CD4-positive, alpha-beta T cell treated with Interleukin-6 for 4 hours (primary cell): ENCODE measurements around the gene SLC12A6.
A peak's percentile ranks its signal among the peaks of the same experiment; 100 is the strongest.

Experiments
- DNase-seq: peaks from one replicate; pipeline ENCODE4 v3.0.0-alpha.2; 2020; ENCODE audit warnings: mixed read lengths

Gene SLC12A6

DNA sequence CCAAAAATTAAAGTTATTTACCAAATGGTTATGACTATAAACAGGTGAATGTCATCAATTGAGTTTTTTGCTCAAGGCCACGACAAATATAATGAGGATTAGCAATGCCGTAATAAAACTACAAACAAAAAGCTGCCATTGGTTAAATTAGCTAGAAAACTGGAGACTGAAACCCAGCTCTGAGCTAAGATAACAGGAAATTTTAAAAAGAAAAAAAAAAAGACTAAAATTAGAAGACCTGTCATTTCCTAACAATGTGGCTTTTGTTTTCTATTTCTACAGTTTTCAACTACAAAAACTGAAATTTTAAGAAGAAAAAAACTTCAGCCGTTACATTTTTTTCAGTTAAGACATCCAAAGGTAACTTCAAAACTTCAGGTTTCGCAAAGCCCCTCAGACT lies 9.7 kb downstream of the SLC12A6 start:
- DNase-seq = no peak

DNA sequence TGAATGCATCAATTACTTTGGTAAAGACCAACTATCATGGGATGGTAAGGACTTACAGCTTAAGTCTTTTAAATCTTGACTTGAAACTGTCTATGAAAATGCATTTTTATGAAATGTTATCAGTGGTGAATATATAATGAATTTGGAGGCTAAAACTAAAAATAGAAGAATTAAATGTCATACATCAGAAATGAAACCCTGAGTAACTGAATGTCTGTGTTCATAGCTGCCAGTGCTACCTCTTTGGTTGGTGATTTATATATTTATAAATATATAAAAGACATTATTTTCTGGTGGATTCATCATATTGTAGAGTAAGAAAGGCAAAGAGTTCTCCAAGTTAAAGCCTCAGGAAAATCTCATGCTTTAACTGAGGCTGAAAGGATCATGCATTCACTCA lies 12.2 kb downstream of the SLC12A6 start:
- no peak for DNase-seq

DNA sequence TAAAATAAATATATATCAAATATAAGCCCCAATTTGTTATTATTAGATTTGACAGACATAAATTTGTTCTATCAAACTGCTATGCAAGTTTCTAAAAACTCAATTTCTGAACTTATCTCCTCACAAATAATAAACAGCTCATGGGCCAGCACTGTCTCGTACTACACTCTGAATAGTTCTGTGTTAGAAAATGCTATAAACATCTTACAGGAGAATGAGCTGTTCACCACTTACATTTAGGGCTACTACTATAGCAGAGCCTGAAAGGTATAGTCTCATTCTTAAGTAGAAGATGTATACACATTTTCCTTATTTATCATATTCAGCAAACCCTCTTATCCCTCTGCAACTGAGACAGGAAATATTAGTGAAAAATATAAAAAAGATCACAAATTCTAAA lies 12.6 kb downstream of the SLC12A6 start:
- no peak for DNase-seq

GRCh38 chr15:34323217-34323616 lies 14.4 kb downstream of the SLC12A6 start:
- no peak for DNase-seq

- DNase-seq = peak; percentile 40
These were observed 19.1 kb downstream of the SLC12A6 start for GRCh38 chr15:34318277-34319079.

GRCh38 chr15:34314491-34315490 lies 22.8 kb downstream of the SLC12A6 start:
- DNase-seq = no peak

DNA sequence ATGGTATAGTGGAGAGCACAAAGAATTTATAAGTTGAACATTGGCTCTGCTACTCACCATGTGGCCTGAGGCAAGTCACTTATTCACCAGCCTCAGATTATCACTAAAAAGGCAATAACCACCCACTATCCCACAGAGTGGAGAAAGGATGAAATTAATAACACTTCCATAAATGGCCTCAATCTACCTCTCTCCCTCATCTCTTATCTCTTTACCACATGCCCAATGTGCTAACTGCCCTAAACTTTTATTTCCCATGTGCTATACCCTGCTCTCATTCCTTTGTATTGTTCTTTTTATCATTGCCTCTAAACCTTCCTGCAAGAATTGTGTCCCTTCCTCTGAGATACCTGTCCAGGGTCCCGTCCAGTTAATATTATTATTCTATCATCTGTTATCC lies 26.0 kb downstream of the SLC12A6 start:
- DNase-seq = no peak

DNA sequence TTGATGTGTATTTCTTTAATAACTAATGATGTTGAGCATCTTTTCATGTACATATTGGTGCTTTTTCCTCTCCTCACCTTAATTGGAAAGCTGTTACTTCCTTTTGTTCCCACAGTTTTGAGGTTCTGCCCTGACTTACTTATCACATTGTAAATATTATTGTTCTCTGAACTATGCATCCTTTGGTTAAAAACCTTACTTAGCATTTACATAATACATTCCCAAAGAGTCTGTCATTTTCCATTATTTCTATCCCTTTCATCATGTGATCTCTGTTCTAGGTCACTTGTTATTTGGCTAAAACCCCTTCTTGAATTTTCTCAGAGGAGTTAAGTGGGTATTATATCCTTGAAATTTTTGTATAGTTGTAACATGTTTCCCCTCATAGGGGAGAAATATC lies 33.0 kb downstream of the SLC12A6 start:
- no peak for DNase-seq

DNA sequence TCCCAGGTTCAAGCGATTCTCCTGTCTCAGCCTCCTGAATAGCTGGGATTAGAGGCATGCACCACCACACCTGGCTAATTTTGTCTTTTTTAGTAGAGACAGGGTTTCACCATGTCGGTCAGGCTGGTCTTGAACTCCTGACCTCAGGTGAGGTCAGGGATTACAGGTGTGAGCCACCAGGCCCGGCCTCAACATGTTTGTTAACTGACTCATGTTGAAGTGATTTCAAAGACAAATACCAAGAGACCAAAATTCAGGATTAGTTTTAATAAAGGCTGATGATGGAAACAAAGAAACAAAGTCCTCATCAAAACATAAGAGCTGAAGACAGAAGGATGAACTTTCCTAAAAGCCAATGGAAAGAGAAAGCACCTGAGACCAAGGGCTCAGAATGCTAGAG lies 36.5 kb downstream of the SLC12A6 start:
- DNase-seq = no peak

DNA sequence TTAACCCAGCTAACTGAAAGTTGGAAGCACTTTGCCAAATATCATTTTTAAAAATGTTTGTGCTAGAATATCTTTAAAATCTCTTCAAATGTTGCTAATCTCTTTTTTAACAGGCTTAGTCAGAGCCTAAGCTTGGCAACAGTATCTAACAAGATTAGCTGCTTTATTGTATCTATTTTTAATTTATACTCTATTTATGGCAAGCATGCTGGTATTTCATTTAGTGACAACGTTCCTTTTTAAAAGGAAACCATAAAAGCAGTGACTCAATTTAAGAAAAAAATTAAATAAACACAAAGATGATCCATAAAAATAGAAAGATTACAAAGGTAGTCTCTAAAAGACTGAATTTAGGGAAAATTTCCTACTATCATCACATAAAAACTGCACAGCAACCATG lies 40.5 kb downstream of the SLC12A6 start:
- no peak for DNase-seq

- no peak for DNase-seq
These were observed 45.0 kb downstream of the SLC12A6 start for GRCh38 chr15:34292621-34293020.

- no peak for DNase-seq
These were observed 52.6 kb downstream of the SLC12A6 start for GRCh38 chr15:34284937-34285336.

DNA sequence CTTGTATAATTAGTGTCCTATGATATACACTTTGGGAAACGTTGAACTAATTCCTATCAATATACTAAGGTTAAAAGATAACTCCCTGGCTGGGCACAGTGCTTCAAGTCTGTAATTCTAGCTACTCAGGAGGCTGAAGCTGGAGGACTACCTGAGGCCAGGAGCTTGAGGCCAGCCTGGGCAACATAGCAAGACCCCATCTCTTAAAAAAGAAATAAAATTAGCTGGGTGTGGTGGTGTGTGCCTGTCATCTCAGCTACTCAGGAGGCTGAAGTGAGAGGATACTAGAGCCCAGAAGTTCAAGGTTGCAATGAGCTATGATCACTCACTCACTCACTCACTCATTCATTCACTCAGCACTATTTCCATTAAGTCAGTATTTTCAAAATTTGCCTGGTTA lies 55.2 kb downstream of the SLC12A6 start:
- DNase-seq = no peak

- DNase-seq = no peak
These were observed 57.4 kb downstream of the SLC12A6 start for GRCh38 chr15:34280193-34280592.

GRCh38 chr15:34279368-34279767 lies 58.2 kb downstream of the SLC12A6 start:
- no peak for DNase-seq

- no peak for DNase-seq
These were observed 61.9 kb downstream of the SLC12A6 start for GRCh38 chr15:34275721-34276120.

DNA sequence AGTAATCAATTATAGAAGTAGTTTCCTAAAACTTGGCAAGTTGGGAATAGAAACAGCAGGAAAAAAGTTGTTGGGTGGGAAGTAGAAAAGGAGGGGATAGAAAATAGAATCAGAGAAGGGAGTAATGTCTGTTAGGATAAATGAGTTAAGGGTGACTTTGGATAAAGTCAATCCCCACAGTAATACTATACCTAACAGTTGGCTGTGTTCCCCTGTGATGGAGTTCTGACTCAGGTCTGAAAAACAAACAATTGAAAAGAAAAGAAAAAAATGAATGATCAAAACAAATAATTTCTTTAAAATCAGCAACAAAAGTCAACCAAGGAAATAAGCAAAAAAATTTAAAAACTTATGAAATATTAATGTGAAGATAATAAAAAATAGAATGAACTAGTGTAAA lies 62.4 kb downstream of the SLC12A6 start:
- no peak for DNase-seq

DNA sequence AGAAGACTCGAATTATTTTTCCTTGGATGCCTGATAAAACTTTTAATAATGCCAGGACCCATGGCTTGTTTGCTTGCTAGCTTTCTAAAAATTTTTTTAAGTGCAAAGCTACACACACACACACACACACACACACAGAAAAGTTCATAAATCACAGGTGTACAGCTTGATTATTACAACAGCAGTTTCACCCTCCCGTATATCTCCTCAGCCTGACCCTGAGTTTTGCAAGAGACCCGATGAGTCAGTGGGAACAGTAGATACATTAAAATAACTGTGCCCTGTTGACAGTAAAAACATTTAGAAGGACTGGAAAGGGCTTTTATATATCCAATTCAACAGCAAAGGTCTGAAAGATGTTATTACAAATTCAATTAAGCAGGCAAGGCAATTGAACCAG lies 66.1 kb downstream of the SLC12A6 start:
- no peak for DNase-seq

DNA sequence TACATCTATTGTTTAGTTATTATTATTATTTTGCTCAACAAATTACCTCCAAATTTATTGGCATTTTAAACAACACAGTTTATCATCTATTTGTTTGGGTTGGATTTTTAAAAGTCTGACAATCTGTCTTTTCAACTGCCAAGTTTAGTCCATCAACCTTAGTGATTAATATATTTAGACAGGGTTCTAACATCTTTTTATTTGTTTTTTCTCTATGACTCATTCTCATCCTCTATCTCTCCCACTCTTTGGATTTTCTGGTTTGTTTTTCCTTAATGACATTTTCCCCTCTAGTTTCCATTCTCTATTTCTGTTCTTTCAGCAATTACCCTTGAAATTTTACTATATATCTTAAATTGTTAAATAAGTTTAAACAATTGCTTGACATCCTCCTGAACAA lies 70.8 kb downstream of the SLC12A6 start:
- DNase-seq = no peak

- no peak for DNase-seq
These were observed 73.5 kb downstream of the SLC12A6 start for GRCh38 chr15:34264076-34264475.

DNA sequence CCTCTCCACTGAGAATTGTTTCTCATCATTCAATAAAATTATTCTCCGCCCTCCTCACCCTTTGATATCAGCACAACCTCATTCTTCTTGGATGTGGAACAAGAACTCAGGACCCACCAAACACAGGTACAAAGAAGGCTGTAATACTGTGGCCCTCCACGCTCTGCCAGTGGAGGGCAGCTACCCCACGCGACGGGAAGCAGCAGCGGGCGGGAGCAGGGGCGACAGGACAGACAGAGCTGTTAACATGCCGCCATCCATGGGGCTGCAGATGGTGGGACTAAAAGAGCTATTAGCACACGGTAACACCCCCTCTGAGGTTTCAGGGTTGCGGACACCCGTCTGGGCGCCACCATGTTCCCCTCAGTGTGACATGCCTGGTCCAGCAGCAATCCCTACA lies 75.2 kb downstream of the SLC12A6 start:
- DNase-seq = no peak

DNA sequence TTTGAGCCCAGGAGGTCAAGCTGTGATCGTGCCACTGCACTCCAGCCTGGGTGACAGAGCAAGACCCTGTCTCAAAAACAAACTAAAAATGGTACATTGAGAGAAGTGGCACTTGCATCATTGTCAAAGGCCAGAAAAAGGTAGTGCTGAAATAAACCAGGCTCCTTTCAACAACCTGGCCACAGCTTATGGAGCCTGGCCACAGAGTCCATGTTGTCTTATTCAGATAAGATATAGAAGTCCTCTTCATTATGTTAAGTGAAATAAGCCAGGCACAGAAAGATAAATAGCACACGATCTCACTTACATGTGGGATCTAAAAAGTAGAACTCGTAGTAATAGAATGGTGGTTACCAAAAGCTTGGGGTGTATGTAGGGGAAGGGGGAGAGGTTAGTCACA lies 78.0 kb downstream of the SLC12A6 start:
- no peak for DNase-seq

DNA sequence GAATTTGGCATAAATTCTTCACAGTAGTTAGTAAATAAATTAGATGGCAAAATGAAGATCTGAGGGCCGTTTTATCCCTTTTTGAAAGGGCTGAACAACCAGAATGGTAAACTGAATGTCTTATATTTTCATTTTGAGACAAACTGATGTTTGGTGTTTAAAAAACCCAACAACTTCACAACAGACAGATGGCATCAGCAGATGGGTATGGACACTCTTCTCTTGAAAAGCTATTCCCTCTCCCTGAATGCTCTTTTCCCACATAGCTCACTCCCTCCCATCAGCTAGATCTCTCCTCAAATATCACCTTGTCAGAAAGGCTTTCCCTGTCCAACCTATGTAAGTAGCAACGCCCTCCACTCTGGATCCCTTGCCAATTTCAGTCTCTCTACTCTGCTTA lies 79.4 kb downstream of the SLC12A6 start:
- DNase-seq = no peak

GRCh38 chr15:34252545-34252944 lies 85.0 kb downstream of the SLC12A6 start:
- no peak for DNase-seq
